ENCODE measurements around the gene PJVK.
"Not testable (repeated sequence)": the region's sequence is repeated elsewhere in the genome, so short reads cannot be mapped to it uniquely, and the experiment has no call there.

Gene PJVK

DNA sequence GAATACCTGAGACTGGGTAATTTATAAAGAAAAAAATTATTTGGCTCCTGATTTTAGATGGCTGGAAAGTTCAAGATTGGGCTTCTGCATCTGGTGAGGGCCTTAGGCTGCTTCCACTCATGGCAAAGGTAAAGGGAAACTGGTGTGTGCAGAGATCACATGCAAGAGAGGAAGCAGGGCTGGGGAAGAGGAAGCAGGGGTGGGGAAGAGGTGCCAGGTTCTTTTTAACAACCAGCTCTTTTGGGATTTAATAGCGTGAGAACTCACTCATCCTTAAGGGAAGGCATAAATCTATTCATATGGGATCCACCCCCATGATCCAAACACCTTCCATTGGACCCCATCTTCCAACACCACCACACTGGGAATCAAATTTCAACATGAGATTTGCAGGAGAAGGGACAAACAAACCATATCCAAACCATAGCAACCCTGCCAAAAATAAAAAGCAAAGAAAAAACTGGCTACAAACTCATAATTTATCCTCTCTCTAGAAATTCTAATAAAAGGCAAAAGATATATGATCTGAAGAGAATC is 30.6 kb upstream of the PJVK start:
- H3K4me3 ChIP-seq (ENCODE audit: low read length): no peak overlapping the region
- no peak for DNase-seq (ENCODE audit: low read depth)
- TF ChIP-seq, protein P1, sequence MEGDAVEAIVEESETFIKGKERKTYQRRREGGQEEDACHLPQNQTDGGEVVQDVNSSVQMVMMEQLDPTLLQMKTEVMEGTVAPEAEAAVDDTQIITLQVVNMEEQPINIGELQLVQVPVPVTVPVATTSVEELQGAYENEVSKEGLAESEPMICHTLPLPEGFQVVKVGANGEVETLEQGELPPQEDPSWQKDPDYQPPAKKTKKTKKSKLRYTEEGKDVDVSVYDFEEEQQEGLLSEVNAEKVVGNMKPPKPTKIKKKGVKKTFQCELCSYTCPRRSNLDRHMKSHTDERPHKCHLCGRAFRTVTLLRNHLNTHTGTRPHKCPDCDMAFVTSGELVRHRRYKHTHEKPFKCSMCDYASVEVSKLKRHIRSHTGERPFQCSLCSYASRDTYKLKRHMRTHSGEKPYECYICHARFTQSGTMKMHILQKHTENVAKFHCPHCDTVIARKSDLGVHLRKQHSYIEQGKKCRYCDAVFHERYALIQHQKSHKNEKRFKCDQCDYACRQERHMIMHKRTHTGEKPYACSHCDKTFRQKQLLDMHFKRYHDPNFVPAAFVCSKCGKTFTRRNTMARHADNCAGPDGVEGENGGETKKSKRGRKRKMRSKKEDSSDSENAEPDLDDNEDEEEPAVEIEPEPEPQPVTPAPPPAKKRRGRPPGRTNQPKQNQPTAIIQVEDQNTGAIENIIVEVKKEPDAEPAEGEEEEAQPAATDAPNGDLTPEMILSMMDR (conservative IDR thresholded peaks at IDR 0.05; ENCODE audit: low read depth, low read length): no peak

DNA sequence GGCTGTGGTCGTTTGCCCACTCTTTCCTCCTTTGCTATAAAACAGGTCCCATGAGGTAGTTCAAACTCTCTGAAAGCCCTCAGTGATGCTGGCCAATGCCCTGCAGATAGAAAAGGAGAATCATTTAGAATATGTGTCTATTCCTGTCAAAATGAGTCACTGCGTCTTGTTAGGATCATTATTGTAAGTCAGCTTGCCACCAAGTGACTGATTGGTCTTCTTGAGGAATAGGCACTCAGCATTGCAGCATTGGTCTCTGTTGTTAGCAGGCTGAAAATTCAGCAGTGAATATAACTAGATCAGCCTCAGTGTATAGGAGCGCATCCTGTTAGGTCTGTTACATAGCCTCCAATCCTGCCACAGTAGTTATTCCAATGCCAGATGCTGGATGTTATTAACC is 29.1 kb upstream of the PJVK start:
- no peak for DNase-seq (ENCODE audit: low read depth)
- H3K4me3 ChIP-seq (ENCODE audit: low read length): no peak overlapping the region
- TF ChIP-seq, protein P1 (conservative IDR thresholded peaks at IDR 0.05; ENCODE audit: low read depth, low read length): no peak

DNA sequence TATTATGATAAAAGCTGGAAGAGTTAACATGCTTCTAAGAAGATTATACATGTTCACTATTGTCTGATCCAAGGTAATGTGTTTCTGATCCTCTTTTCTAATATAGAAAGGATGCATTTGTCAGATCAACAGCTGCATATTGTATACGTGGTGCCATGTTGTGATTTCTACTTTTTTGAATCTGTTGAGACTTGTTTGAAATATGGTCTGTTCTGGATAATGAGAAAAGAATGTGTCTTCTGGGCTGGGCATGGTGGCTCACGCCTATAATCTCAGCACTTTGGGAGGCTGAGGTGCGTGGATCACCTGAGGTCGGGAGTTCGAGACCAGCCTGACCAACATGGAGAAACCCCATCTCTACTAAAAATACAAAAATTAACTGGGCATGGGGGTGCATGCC is 27.4 kb upstream of the PJVK start:
- H3K4me3 ChIP-seq (ENCODE audit: low read length); DNase-seq (ENCODE audit: low read depth): not testable (repeated sequence)

DNA sequence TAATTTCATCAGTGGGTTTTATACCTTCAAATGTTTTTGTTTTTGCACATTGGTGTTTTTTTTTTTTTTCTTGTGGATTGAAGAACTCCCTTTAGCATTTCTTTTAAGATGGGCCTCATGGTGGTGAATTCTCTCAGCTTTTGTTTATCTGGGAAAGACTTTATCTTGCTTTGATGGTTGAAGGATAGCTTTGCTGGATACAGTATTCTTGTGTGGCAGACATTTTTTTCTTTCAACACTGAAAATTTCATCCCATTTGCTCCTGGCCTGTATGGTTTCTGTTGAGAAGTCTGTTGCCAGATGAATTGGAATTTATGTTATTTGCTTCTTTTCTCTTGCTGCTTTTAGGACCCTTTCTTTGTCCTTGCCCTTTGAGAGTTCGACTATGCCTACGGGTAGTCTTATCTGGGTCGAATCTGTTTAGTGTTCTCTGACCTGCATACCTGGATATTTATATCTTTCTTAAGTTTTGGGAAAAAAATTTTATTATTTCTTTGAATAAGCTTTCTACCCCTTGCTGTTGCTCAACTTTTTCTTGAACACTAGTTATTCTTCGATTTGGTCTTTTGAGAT is 25.8 kb upstream of the PJVK start:
- no peak overlapping the region for H3K4me3 ChIP-seq (ENCODE audit: low read length)
- TF ChIP-seq, protein P1 (conservative IDR thresholded peaks at IDR 0.05; ENCODE audit: low read depth, low read length): no peak
- no peak for DNase-seq (ENCODE audit: low read depth)

DNA sequence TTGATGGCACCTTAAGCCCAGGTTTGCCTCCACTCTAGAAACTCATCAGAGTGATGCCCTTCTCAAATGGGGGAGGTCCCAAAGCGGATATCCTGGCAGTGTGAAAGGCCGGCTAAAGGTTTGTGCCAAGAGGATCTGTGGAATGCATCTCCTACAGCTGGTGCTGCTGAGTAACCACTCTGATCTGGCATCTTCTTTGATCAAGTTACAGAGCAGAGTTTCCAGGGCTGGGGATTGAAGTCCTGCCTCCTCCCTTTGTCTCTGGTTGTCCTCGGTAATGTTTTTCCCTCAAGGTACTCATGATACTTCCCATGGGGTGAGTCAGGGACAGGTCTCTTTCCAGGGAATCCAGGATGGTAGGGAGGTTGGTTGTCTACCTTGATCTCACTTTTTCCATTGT is 24.8 kb upstream of the PJVK start:
- no peak for DNase-seq (ENCODE audit: low read depth)
- TF ChIP-seq, protein P1 (conservative IDR thresholded peaks at IDR 0.05; ENCODE audit: low read depth, low read length): no peak
- no peak overlapping the region for H3K4me3 ChIP-seq (ENCODE audit: low read length)

DNA sequence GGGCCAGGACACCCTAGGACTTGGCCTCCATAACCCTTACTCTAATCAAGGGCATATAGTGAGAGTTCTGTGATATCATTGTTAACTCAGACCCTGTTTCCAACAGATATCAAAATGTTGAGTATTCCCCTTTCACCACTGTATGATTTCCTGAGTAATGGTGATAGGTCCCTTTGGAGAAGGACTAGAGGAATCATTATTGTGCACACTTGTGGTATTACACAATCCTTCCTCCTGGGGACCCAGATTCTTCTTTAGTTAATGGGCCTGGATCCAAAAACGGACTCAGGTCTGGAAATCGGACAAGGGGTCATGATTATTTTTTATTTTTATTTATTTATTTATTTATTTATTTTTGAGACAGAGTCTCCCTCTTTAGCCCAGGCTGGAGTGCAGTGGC is 23.7 kb upstream of the PJVK start:
- H3K4me3 ChIP-seq (ENCODE audit: low read length): no peak overlapping the region
- DNase-seq (ENCODE audit: low read depth): no peak
- TF ChIP-seq, protein P1 (conservative IDR thresholded peaks at IDR 0.05; ENCODE audit: low read depth, low read length): no peak

DNA sequence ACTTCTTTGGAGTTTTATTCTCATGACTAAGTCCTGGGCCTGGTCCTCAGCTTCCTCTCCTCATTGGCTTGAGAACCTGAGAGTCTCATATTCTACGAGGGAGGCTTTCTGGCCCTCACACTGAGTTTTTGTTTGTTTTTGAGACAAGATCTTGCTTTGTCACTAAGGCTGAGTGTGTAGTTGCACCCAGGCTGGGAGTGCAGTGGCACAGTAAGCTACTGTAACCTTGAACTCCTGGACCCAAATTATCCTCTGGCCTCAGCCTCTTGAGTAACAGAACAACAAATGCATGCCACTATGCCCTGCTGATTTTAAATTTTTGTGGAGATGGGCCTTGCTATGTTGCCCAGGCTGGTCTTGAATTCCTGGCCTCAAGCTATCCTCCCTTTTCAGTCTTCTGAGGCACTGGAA is 22.8 kb upstream of the PJVK start:
- DNase-seq (ENCODE audit: low read depth): no peak
- TF ChIP-seq, protein P1 (conservative IDR thresholded peaks at IDR 0.05; ENCODE audit: low read depth, low read length): no peak
- H3K4me3 ChIP-seq (ENCODE audit: low read length): no peak overlapping the region
